HL-60 (cell line): ENCODE measurements around the gene STYX.
"Not testable (repeated sequence)": the region's sequence is repeated elsewhere in the genome, so short reads cannot be mapped to it uniquely, and the experiment has no call there.

ENCODE experiments used
- DNase-seq, 2 experiments: peaks; one replicate each; pipeline ENCODE4 v3.0.0-alpha.2; 2010 to 2020; ENCODE audit warnings: low read depth in 1 of 2, low spot score in 1 of 2
- H3K27ac ChIP-seq: fragments of 250-450 bp; sonication (Bioruptor Pico); replicated peaks from 2 replicates; pipeline ENCODE4 v1.5.1; 2020; ENCODE audit warnings: mild to moderate bottlenecking, moderate library complexity
- H3K27me3 ChIP-seq: fragments of 250-450 bp; sonication (Bioruptor Pico); 2 replicates; pipeline ENCODE4 v1.5.1; 2021; ENCODE audit warnings: mild to moderate bottlenecking, moderate library complexity; ENCODE audit not compliant: insufficient read depth, poor library complexity, severe bottlenecking
- H3K4me3 ChIP-seq: replicated peaks from 2 replicates; pipeline ENCODE4 v1.5.1; 2011; ENCODE audit warnings: mild to moderate bottlenecking, control low read depth, low read length; ENCODE audit not compliant: insufficient read depth
- CTCF ChIP-seq: IDR thresholded peaks from one replicate; pipeline ENCODE4 v1.5.1; 2011; ENCODE audit warnings: low read length, control low read depth, inconsistent platforms; ENCODE audit not compliant: insufficient read depth
- GABPA ChIP-seq: IDR thresholded peaks from 2 replicates; pipeline ENCODE4 v1.6.1; 2012; ENCODE audit warnings: low read depth
- POLR2AphosphoS5 ChIP-seq: IDR thresholded peaks from 2 replicates; pipeline ENCODE4 v1.6.1; 2012; ENCODE audit warnings: low read depth
- REST ChIP-seq: IDR thresholded peaks from 2 replicates; pipeline ENCODE4 v1.6.1; 2012; ENCODE audit warnings: low read depth; ENCODE audit not compliant: insufficient replicate concordance
- SPI1 ChIP-seq: IDR thresholded peaks from 2 replicates; pipeline ENCODE4 v1.6.1; 2012; ENCODE audit warnings: low read depth, mild to moderate bottlenecking, borderline replicate concordance

The STYX gene

GRCh38 chr14:52716155-52716554 lies 13.8 kb upstream of the STYX start:
- no peak overlapping the region for H3K4me3 ChIP-seq
- no peak overlapping the region for H3K27ac ChIP-seq
- TF ChIP-seq SPI1 = no peak
- no peak for TF ChIP-seq CTCF
- no peak for TF ChIP-seq REST
- no peak for TF ChIP-seq GABPA
- TF ChIP-seq POLR2AphosphoS5 = no peak
- DNase-seq = no peak
- H3K27me3 ChIP-seq = no peaks in the 10 kb centered on the region

- no peak for TF ChIP-seq POLR2AphosphoS5
- no peak for TF ChIP-seq GABPA
- no peak for TF ChIP-seq CTCF
- no peak for TF ChIP-seq REST
- no peak for TF ChIP-seq SPI1
- DNase-seq = no peak
- H3K27me3 ChIP-seq = no peaks in the 10 kb centered on the region
- no peak overlapping the region for H3K4me3 ChIP-seq
- H3K27ac ChIP-seq = no peak overlapping the region
These were observed 6.2 kb upstream of the STYX start for GRCh38 chr14:52723514-52724359.

- TF ChIP-seq CTCF = no peak
- no peak for TF ChIP-seq SPI1
- TF ChIP-seq GABPA = no peak
- no peak for TF ChIP-seq REST
- no peak for TF ChIP-seq POLR2AphosphoS5
- H3K27me3 ChIP-seq = no peaks in the 10 kb centered on the region
- no peak overlapping the region for H3K27ac ChIP-seq
- no peak for DNase-seq
- H3K4me3 ChIP-seq = no peak overlapping the region
These were observed 5.7 kb upstream of the STYX start for GRCh38 chr14:52724360-52724644.

- DNase-seq, H3K27me3 ChIP-seq, H3K4me3 ChIP-seq, H3K27ac ChIP-seq: not testable (repeated sequence)
These were observed 2.5 kb upstream of the STYX start for GRCh38 chr14:52727509-52727908.

- not testable (repeated sequence) for H3K4me3 ChIP-seq, DNase-seq, H3K27ac ChIP-seq, H3K27me3 ChIP-seq
These were observed 931 bp upstream of the STYX start for GRCh38 chr14:52729035-52729434.
